ENCODE measurements around the gene LGR5.
A peak's percentile ranks its signal among the peaks of the same experiment; 100 is the strongest.

GRCh38 chr12:71552728-71553501, 113.3 kb downstream of the LGR5 start:
- TF ChIP-seq MEIS1 (CRISPR knock-in tag; IDR thresholded peaks at IDR 0.05; ENCODE audit: borderline replicate concordance) (0 out of 2 replicates have a peak, but pooled peaks have one; percentile 29), USF2 (IDR thresholded peaks at IDR 0.05; ENCODE audit: low read depth, low read length) (no peak), USF2 (CRISPR knock-in tag; IDR thresholded peaks at IDR 0.05; ENCODE audit: borderline replicate concordance) (no peak), RAD51 (IDR thresholded peaks at IDR 0.05; ENCODE audit: borderline replicate concordance) (no peak), ASH2L (IDR thresholded peaks at IDR 0.05; ENCODE audit: insufficient read length, low read depth, low read length) (peak; percentile 76), JARID2 (CRISPR knock-in tag; IDR thresholded peaks at IDR 0.05; ENCODE audit: insufficient replicate concordance) (peak; percentile 60), RNF219 (CRISPR knock-in tag; IDR thresholded peaks at IDR 0.05) (no peak)
